HuH-7 (cell line): ENCODE results near the gene PTPRM.
A peak's percentile ranks its signal among the peaks of the same experiment; 100 is the strongest.

Source experiments
- DNase-seq: peaks from one replicate; pipeline ENCODE4 v3.0.0; 2011; ENCODE audit warnings: low spot score

Gene PTPRM

DNA sequence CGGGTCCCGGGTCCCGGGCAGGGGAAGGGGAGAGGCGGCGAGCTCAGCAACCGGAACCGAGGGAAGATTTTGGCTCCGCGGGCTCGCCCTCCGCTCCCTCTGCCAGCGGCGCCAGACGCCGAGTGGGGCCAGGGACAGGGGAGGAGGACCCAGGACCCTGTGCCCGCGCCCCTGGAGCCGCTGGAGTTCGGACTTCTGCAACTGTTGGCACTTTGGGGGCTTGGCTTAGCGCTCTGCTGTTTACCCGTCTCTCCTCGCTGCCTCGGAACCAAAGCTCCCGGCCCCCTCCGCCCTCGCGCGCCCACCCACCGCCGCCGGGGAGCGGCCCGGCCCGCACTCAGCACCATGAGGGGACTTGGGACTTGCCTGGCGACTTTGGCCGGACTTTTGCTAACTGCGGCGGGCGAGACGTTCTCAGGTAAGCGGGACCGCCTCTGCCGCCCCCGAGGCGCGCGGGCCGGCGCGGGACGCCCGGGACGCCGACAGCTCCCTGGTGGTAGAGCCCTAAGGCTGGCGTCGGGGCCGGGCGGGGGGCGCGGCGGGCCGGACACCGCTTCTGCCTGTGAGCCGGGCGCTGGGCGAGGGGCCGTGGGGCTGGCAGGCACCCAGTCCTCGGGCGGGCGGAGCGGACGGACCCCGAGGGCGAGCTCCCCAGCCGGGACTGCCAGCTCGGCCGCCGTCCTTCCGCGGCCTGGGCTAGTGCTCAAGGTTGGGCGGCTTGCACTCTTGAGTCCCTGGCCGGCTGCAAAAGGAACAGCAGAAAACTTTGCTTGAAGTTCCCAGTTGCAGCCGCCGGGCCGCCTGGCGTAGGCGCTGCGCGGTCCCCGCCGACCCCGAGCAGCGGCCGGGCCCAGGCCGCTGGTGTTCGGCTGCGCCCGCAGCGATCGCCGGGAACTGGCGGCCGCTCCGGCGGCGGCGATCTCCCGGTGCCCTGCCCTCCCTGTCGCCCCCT lies 634 bp downstream of the PTPRM start:
- peak; percentile 31 for DNase-seq

DNA sequence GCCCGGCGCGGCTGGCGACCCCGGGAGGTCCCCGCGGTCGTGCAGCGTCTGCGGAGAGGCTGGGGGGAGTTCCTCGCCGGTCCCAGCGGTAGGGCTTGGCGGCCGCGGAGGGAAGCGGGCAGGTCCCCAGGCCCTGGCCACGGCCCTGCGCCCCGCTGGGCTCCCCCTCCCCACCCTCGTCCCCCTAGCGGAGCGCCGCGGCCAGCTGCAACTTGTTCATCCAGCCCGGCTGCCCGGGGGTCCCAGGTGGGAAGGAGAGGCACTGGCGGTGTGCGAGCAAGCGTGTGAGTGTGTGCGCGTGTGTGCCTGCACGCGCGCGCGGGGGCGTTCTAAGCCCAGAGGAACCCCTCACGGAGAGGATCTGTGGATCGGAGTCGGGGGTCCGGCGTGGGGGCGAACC lies 1.3 kb downstream of the PTPRM start:
- peak; percentile 56 for DNase-seq

DNA sequence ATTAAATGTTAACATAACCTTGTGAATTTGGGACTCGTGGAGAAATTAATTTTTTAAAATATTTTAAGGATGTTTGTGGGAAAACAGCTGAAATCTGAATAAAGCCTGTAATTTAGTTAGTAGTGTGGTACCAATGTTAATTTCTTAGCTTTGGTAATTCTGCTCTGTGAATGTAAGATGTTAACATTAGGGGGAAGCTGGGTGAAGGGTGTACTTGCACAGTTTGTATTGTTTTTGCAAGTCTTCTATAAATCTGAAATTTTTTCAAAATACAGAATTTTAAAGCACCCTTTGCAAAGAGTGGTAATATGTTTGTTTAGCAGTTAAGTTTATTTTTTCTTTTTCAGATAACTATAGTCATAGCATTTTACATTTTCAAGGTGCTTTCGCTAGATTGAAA lies 4.5 kb downstream of the PTPRM start:
- DNase-seq: no peak

DNA sequence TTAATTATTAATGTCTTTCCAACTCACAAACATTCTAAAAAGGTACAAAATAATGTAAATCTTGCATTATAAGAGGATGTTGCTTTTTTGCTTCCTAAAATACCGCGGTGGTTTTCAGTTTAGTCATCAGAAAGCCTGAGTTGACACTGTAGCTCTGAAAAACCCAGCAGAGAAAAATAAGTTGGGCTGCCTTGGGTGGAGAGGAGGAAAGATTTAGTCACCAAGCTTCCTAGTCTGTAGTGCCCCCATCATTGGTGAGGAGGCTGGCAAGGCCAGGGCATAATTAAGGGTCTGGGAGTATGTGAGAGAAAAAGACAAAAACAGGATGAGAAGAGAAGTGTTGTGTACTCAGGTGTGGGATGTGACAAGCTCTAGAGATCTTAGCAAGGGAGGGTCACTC lies 5.7 kb downstream of the PTPRM start:
- DNase-seq: no peak

DNA sequence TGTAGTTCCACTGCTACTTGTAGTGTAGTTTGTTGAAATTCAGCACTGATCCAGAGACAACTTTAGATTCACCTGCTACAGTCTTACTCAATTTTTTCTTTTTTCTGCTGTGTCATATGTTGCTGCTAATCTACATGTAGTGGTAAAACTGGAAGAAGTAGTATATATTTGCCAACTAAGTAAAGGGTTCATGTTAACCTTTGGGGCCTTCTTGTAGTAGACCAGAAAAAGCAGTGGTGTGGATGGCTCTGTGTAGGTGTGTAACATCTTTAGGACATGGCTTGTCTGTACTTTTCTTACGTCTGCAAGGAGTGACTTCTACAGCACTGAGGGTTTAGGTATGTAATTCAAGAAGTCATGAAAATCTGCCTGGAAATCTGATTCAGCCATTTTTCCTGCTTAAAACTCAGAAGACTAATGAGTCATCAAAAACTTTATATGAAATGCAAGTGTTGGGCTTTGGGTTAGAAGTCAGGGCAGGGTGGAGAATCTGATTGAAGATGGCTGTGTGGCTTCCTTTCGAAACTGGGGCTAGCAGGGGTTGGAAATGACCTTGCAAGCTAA lies 8.4 kb downstream of the PTPRM start:
- DNase-seq: no peak

DNA sequence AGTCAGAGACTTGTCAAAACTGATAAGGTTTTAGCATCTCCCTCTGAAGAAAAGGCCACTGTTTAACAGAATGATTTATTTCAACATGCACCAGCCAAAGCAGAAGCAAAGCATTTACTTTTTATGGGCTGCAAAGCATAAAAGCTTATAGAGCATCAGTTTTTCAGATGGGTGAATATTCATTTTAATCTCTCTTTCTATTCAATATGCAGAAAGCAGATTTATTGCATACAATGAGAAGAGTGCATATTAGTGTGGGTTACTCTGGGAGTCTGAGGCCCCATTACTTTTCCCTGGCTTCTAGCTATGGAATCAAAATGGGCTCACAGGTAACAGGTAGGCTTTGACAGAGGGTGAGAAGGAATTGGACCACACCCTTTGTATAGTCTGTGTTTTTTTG lies 9.0 kb downstream of the PTPRM start:
- no peak for DNase-seq

DNA sequence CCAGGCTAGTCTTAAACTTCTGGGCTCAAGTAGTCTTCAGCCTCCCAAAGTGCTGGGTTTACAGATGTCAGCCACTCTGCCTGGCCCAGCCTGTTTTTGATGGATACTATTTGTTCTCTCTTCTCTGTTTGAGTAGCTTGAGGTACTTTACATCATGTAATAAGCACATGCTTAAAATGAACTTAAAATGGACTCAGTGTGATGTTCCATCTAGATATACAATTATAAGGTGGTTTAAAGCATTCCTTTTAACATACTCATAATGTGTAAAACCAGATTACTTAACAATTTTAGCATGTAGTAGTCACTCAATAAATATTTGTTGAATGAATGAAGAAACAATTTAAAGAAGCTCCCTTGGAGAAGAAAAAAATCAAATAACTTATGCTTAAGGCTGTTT lies 9.6 kb downstream of the PTPRM start:
- no peak for DNase-seq

DNA sequence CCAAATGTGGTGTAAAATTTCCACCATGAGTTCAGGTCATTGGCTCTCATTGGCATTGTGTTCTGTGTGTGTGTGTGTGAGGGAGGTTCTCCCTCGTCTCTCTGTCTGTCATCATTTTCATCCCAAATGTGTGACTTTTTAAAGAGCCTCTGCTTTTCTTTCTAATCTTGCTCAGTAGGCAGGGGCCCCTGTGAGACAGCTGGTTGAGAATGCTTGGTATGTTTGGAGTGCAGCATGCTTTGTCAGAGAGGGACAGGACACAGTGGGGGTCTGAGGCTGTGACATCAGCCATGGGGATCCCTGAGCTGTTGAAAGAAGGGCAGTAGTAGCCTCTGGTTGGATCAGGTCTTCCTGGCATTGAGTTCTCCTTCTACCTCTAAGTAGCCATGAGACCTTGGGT lies 10.6 kb downstream of the PTPRM start:
- no peak for DNase-seq

DNA sequence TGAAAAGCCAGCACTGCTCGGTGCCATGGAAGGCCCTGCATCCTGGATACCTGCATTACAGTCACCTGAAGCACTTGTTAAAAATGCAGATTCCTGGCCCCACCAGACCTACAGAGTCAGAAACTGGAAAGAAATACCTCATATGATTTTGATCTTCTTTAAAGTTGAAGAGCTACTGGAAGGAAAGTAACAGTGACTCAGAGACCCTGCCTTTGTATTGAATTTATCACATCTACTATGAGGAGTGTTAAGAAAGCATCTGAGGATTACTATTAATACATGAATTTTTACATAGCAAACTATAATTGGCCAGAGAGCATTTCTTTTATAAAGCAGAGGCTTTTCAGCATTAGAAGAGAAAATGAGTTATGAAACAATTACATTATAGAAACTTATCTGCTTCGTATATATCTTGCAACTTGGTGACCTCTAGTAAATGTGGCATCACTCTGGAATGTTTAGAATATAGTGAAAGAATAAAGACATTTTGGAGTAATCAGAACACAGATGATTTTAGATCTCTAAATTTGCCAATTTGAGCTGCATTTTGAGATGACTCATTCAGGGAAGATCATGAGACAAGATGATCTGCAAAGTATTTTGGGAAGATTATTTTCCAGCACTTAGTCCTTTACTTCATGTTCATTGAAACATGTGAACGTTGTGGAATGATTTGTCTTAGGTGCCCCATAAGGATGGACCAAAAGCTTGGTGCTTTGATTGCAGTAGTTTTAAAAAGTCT lies 12.2 kb downstream of the PTPRM start:
- DNase-seq: no peak

DNA sequence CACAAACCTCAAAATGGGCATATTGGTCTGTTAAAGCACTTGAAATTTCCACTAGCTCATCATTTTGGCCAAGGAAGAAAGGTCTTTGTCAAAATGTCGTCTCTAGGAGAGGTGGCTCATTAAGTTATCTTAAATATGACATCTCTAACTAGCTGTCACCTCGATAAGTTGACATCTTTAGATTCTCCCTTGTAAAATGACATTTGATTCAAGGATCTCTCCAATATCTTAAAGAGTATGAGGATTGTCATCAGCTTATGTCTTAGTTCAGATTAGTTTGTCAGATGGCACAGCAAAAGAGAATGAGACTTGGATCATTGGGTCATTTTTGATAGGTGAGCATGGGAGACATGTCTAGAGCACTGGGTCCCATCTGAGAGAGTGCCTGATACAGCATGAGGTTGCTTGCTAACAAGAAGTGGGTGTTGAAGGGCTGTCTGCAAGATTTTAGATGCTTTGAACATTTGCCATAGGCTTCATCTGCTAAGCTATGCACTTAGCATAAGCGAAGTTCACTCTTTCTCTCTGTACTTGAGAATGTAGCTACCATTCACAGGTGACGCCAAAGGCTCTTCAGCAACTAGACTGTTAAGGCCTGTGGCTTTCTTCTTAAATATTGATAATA lies 12.9 kb downstream of the PTPRM start:
- DNase-seq: no peak

DNA sequence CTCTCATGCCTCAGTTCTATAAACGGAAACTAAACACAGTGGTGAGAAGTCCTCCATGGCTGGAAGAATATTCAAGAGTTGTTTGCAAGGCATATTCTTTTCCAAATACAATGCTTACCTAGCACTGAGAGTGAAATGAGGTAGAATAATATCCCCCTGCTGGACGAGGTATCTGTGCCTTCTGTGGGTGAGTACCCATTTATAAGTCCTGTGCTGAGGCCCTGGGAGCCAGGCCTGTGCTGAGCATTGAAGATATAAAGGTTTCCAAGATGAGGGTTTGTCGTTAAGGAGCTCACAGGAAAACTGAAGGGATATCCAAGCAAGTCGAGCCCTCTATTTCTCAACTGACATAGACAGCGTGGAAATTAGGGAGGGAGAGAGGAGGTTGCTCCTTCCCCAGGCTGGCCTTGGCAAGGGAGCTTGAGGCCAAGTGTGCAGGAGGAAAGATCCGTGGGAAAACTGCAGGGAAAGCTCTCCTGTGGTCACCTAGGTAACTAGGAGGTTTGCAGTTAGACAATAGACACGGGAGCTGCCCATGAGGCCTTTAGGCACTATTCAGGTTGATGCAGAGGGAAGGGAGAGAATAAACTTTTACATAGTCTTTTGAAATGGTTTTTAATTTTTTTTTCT lies 17.6 kb downstream of the PTPRM start:
- no peak for DNase-seq

DNA sequence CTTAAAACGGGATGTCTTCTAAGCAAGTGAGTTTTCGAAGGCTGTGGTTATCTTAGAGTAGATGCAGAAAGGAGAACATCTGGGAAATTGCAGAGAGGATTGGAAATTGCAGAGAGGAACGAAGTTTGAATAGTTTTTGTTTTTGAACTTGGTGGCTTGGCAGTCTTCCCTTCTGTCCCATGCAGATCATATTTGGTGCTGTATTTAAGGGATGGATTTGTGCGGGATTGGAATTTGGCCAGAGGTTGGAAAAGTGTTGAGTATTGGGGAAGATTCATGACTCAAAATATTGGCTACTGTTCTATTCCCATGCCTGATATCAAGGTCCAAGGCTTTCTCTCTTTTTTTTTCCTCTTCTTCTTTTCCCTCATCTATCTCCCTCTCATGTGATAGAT lies 18.2 kb downstream of the PTPRM start:
- no peak for DNase-seq

DNA sequence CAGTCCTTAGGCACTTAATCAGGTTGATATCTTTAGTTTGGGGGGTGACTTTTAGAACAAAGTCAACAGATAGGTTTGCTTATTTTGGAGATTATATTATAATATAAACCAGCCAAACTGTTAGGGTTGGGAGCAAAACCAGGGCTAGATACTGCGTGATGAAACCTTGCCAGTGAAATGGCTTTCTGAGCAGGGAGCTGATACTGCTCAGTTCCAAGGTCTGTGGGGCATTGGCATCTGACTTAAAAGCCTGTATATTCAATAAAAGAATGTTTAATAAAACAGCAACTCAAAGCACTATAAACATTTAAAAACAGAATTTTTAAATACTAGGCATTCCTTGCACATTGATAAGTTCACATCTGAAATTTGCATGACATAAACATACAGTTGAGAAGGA lies 19.3 kb downstream of the PTPRM start:
- no peak for DNase-seq

DNA sequence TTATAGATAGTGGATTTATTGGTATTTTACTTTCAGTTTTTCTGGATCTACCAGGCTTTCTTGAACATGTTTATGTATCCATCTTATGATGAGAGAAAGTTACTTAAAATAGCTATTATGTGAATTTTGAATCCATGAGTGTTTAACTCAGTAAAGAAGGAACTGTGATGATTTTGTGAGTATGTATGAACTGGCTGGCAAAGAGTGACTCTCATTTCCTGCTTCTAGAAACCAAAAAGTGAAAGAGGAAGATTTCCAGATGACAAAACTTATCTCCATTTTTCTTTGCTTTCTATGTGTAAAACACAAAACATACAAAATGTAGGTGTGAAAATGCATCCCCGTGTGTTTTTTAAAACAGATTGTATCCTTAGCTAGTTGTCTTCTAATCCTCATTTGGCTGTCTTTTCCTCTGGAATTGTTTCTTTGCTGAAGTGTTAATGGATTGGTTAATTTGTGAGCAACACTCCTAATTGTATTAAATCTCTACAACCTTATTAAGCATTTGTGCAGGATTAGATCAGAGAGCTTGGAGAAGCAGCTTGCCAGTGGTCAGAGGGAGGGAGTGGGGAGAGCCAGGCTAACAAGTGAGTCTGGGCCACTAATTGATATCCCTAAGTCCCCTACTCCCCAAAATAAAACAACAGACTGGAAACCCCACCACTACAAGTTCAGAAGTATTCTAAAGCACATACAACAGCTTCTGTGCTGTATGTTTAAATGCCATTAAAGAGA lies 23.9 kb downstream of the PTPRM start:
- no peak for DNase-seq

DNA sequence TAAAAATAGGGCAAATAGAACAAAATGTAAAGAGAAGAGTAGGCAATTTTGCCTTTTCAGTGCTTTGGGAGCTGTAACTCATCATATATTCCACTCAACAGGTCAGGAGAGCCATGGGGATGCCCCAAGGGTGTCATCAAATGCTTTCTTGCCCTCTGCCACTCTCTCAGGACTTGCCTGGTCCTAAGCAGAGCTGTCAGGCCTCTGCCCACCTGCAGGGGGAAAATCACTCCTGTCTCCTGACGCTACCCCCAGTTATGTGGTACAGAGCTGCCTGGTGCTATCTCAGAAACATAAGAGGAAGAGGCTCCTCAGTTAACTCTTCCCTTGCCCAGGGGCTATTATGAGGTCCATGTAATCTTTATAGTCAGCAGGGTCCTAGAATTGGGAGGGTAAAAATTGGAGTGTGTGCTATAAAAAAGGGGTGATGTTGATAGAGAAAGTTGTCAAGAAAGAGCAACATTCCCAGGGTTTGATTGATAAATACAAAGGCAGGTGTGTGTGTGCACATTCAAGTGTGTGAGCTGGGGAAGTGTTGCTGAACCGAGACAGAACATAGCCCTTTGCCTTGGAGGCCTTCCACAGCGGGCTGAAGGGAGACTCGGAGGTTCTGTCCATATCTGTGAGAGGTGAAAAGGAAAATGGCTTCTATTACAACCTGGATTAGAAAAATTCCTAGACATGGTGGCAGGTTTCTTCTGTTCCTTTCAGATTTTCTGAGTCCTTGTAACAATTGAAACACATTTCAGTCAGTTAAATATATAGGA lies 25.4 kb downstream of the PTPRM start:
- peak; percentile 15 for DNase-seq

DNA sequence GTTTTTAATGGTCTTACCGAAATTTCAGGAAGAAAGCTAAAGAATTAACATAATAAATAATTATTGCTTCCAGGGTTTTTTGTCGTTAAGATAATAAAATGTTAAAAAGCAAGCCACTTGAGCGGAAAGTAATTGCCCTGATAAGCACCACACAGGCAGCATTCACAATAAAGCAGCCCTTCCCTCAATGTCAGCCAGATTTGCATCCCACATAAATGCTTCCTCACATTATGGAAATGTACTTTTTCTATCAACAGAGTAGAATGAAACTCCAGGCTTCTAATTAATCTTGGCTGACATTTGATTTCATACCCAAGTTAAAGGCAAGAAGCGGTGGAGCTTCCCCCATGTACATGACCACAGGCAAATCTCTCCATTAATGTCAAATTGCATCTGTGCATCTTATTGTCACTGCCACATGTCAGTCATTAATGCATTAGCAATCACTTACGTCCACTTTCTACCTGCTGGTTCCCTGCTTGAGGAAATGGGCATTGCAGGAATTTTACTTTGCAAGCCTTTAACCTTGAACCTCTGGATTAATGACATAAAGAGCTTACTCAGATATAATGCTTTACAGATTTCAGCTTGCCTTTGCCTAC lies 26.2 kb downstream of the PTPRM start:
- DNase-seq: no peak

DNA sequence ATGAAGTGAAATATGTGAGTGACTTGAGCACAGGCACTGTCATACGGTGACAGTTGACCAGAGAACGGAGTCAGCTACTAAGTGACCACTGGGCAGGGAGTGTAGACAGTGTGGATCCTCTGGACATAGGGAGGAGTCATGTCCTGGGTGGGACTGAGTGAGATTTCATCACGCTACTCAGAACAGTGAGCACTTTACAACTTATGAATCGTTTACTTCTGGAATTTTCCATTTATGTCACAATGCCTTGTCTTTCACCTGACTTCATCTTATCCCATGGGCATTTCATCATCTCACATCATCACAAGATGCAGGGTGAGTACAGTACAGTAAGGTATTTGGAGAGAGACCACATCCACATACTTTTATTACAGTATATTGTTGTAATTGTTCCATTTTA lies 29.0 kb downstream of the PTPRM start:
- no peak for DNase-seq

DNA sequence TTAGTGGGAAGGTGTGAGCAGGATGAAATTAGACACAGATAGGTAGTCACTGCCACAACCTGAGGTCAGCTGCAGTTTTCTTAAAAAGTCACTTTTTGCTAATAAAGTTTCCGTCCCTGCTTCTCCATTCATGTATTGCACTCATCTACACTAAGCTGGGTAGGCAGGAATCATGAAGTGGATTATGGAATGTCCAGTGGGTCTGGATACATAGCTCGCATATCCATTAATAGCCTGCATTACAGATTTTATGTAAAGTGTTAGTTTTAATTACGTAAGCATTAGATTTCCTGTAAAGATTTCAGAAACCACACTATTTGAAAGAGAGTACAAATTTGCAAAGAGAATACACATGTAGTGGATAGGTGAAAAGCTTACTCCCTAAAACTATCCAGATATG lies 30.4 kb downstream of the PTPRM start:
- DNase-seq: no peak

DNA sequence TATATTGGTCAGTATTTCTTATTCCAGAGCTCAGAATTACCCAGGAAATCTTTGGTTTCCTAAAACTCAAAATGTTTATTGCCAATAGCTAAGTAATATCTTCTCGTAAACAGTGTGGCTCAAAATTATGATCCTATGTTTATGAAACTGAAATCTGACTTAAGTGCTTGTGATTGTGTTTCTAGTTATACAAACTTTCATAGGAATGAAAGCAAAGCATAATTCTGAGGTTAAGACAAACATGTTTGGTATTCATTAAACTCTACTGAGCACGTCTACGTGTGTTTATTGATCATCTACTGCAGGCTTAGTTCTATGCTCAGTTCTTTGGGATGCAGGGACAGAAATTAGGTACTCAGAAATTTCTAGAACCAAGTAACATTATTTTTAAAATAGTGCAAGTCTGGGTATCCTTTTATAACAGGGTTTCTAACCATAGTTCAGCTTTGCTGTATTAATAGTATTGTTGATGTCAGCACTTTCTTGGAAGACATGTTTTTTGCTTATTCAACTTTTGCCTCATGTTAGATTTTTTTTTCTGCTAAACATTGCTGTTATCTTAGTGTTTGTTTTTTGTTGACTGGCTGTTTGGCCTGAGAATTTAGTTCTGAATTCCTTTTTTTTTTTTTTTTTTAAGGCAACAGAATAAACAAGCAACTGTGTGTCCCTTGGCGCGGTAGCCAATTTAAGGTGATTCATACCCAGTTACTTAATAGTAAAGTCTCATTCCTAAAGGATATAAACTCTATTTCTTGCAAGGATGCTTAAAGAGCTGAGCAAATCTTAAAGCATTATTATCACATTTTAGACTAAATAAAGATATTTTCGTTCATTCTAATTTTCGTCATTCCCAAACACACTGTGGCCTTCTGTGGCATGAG lies 31.3 kb downstream of the PTPRM start:
- no peak for DNase-seq
